ENCODE results near the gene ZNF485.

- TF ChIP-seq CTCF (IDR thresholded peaks at IDR 0.05) (no peak), POLR2A (IDR thresholded peaks at IDR 0.05) (no peak)
These were observed 15.8 kb downstream of the ZNF485 start for GRCh38 chr10:43622038-43622437.
